ENCODE data around the gene RHOC. TPM values are rescaled to one million over a fixed set of nuclear protein-coding genes. Genes with fewer than 3 reads are reported as not detected.
A peak's percentile ranks its signal among the peaks of the same experiment; 100 is the strongest.

The RHOC gene
- total RNA-seq, 2 experiments from 2014 or later, result 23.8 to 26.2 TPM

GRCh38 chr1:112700290-112701226 is 6.4 kb downstream of the RHOC start:
- peak; percentile 77 for DNase-seq
- no peaks in the 10 kb centered on the region for H3K9me3 Mint-ChIP-seq
- H3K36me3 Mint-ChIP-seq, result peaks cover 10% of the 10 kb centered on the region
- peaks cover 56% of the 10 kb centered on the region for H3K4me1 Mint-ChIP-seq
- peak overlapping the region; percentile 89 for H3K27ac Mint-ChIP-seq
- H3K27me3 Mint-ChIP-seq, result no peaks in the 10 kb centered on the region
- H3K4me3 Mint-ChIP-seq, result peak overlapping the region; percentile 39

GRCh38 chr1:112699425-112700144 is 7.3 kb downstream of the RHOC start:
- Mint-ChIP-seq H3K36me3 (peaks cover 10% of the 10 kb centered on the region), H3K4me3 (no peak overlapping the region), H3K4me1 (peaks cover 46% of the 10 kb centered on the region), H3K27ac (peak overlapping the region; percentile 89), H3K27me3 (no peaks in the 10 kb centered on the region), H3K9me3 (no peaks in the 10 kb centered on the region)
- DNase-seq, result no peak

GRCh38 chr1:112698366-112699310 is 8.3 kb downstream of the RHOC start:
- Mint-ChIP-seq H3K4me3 (no peak overlapping the region), H3K27ac (peak overlapping the region; percentile 68), H3K36me3 (peaks cover 10% of the 10 kb centered on the region), H3K9me3 (no peaks in the 10 kb centered on the region), H3K4me1 (peaks cover 38% of the 10 kb centered on the region), H3K27me3 (no peaks in the 10 kb centered on the region)
- no peak for DNase-seq

GRCh38 chr1:112697781-112698201 is 9.1 kb downstream of the RHOC start:
- Mint-ChIP-seq H3K4me3 (no peak overlapping the region), H3K4me1 (peaks cover 36% of the 10 kb centered on the region), H3K9me3 (no peaks in the 10 kb centered on the region), H3K27me3 (no peaks in the 10 kb centered on the region), H3K36me3 (peaks cover 10% of the 10 kb centered on the region), H3K27ac (no peak overlapping the region)
- DNase-seq, result no peak

GRCh38 chr1:112696578-112697314 is 10.2 kb downstream of the RHOC start:
- no peaks in the 10 kb centered on the region for H3K27me3 Mint-ChIP-seq
- H3K4me1 Mint-ChIP-seq, result peaks cover 26% of the 10 kb centered on the region
- H3K4me3 Mint-ChIP-seq, result no peak overlapping the region
- H3K27ac Mint-ChIP-seq, result no peak overlapping the region
- H3K9me3 Mint-ChIP-seq, result no peaks in the 10 kb centered on the region
- H3K36me3 Mint-ChIP-seq, result peaks cover 5% of the 10 kb centered on the region
- DNase-seq, result no peak

- H3K27me3 Mint-ChIP-seq, result no peaks in the 10 kb centered on the region
- no peaks in the 10 kb centered on the region for H3K36me3 Mint-ChIP-seq
- no peak overlapping the region for H3K4me3 Mint-ChIP-seq
- no peaks in the 10 kb centered on the region for H3K9me3 Mint-ChIP-seq
- no peak overlapping the region for H3K27ac Mint-ChIP-seq
- H3K4me1 Mint-ChIP-seq, result peaks cover 11% of the 10 kb centered on the region
- no peak for DNase-seq
Measured at GRCh38 chr1:112695276-112695675, 11.7 kb downstream of the RHOC start.

- no peak for DNase-seq
- Mint-ChIP-seq H3K27ac (no peak overlapping the region), H3K4me1 (peaks cover 3% of the 10 kb centered on the region), H3K9me3 (no peaks in the 10 kb centered on the region), H3K36me3 (no peaks in the 10 kb centered on the region), H3K4me3 (no peak overlapping the region), H3K27me3 (no peaks in the 10 kb centered on the region)
Measured at GRCh38 chr1:112694363-112694929, 12.5 kb downstream of the RHOC start.

- H3K36me3 Mint-ChIP-seq, result no peaks in the 10 kb centered on the region
- DNase-seq, result no peak
- H3K4me1 Mint-ChIP-seq, result no peaks in the 10 kb centered on the region
- H3K27me3 Mint-ChIP-seq, result no peaks in the 10 kb centered on the region
- no peak overlapping the region for H3K4me3 Mint-ChIP-seq
- no peak overlapping the region for H3K27ac Mint-ChIP-seq
- no peaks in the 10 kb centered on the region for H3K9me3 Mint-ChIP-seq
Measured at GRCh38 chr1:112693821-112694220, 13.1 kb downstream of the RHOC start.

- Mint-ChIP-seq H3K27ac (no peak overlapping the region), H3K4me1 (no peaks in the 10 kb centered on the region), H3K36me3 (no peaks in the 10 kb centered on the region)
Measured at GRCh38 chr1:112692681-112693080, 14.2 kb downstream of the RHOC start.

GRCh38 chr1:112689842-112690237 is 17.1 kb downstream of the RHOC start:
- H3K4me1 Mint-ChIP-seq, result peaks cover 5% of the 10 kb centered on the region
- no peak for DNase-seq
- no peak overlapping the region for H3K4me3 Mint-ChIP-seq
- H3K36me3 Mint-ChIP-seq, result no peaks in the 10 kb centered on the region
- H3K27ac Mint-ChIP-seq, result no peak overlapping the region
- no peaks in the 10 kb centered on the region for H3K27me3 Mint-ChIP-seq
- no peaks in the 10 kb centered on the region for H3K9me3 Mint-ChIP-seq

More at GRCh38 chr1:112692681-112693080, 14.2 kb downstream of the RHOC start:
- Mint-ChIP-seq H3K27me3 (no peaks in the 10 kb centered on the region), H3K4me3 (no peak overlapping the region), H3K9me3 (no peaks in the 10 kb centered on the region)
- DNase-seq, result no peak

- no peaks in the 10 kb centered on the region for H3K9me3 Mint-ChIP-seq
- no peak overlapping the region for H3K4me3 Mint-ChIP-seq
- H3K4me1 Mint-ChIP-seq, result peaks cover 5% of the 10 kb centered on the region
- H3K27ac Mint-ChIP-seq, result no peak overlapping the region
- no peak for DNase-seq
- no peaks in the 10 kb centered on the region for H3K27me3 Mint-ChIP-seq
- H3K36me3 Mint-ChIP-seq, result no peaks in the 10 kb centered on the region
Measured at GRCh38 chr1:112689196-112689841, 17.6 kb downstream of the RHOC start.

- DNase-seq, result no peak
- Mint-ChIP-seq H3K36me3 (no peaks in the 10 kb centered on the region), H3K9me3 (no peaks in the 10 kb centered on the region), H3K27ac (peak overlapping the region; percentile 2), H3K4me3 (no peak overlapping the region), H3K27me3 (no peaks in the 10 kb centered on the region), H3K4me1 (peaks cover 5% of the 10 kb centered on the region)
Measured at GRCh38 chr1:112688781-112689193, 18.1 kb downstream of the RHOC start.

- H3K36me3 Mint-ChIP-seq, result no peaks in the 10 kb centered on the region
- no peak for DNase-seq
- H3K27me3 Mint-ChIP-seq, result no peaks in the 10 kb centered on the region
- H3K4me3 Mint-ChIP-seq, result no peak overlapping the region
- H3K4me1 Mint-ChIP-seq, result peaks cover 5% of the 10 kb centered on the region
- H3K9me3 Mint-ChIP-seq, result no peaks in the 10 kb centered on the region
- no peak overlapping the region for H3K27ac Mint-ChIP-seq
Measured at GRCh38 chr1:112687785-112688496, 19.0 kb downstream of the RHOC start.
